HG03060 (cell line): ENCODE data around the gene TMEM176B.

Source experiments
- ATAC-seq: cut with Tn5 transposase; IDR thresholded peaks from one replicate; pipeline ENCODE4 v1.9.1; 2021; ENCODE audit warnings: low read depth, moderate number of reproducible peaks; ENCODE audit not compliant: unreplicated experiment

The TMEM176B gene

DNA sequence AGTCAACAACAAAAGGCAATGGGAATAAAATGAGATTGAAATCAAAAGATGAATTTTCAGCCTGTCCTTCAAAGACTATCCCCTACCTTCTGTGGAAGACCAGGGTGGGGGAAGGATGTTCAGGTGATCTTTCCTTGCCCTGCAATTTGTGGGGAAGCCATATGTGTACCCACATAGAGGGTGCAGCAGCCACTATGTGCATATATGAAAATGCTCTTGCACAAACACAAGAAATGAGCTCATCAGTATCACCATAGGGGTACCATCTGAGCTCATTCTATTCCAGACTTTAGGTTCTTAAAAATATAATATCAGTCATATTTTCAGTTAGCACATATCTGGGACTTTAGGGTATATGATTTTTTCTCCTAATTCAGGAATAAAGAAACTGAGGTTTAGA lies 45.2 kb downstream of the TMEM176B start:
- no peak for ATAC-seq

DNA sequence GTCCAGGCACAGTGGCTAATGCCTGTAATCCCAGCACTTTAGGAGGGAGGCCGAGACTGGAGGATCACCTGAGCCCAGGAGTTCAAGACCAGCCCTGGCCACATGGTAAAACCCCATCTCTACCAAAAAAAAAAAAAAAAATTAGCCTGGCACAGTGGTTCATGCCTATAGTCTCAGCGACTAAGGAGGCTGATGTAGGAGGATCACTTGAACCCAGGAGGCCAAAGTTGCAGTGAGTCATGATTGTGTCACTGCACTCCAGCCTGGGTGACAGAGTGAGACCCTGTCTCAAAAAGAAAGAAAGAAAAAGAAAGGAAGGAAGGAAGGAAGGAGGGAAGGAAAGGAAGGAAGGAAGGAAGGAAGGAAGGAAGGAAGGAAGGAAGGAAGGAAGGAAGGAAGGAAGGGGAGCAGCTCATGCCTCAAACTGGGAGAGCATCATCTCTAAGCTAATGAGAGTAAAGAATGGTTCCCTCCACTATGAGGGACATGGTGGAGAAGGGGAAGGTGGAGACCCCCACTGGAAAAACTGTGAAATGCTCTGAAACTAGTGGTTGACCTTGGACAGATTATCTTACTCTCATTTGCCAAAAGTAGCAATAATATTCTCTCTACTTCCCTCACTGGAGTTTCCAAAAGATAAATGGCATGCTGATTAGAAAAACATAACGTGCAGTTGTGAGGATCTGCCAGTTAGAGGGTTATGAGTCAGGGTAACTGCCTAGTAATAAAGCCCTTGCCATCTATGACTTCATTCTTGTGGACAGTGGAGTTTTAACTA lies 46.1 kb downstream of the TMEM176B start:
- ATAC-seq = no peak

DNA sequence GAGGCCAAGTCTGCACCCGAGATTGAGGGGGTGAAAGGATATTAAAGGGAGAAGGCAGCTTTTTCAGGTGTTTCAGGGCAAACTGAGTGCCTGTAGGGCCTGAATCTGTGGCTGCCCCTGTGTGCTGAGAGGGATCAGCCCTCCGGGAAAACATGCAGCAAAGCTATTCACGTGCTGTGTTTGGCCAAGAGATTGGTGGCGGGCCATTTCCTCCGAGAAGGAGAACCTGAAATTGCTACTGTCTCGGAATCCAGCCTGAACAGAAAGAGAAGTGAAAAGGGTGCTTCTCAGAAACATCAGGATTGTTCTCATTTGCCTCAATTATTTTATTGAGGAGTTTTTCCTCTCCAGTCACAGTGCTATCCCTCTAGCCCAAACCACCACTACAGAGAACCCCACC lies 46.9 kb downstream of the TMEM176B start:
- ATAC-seq = no peak

DNA sequence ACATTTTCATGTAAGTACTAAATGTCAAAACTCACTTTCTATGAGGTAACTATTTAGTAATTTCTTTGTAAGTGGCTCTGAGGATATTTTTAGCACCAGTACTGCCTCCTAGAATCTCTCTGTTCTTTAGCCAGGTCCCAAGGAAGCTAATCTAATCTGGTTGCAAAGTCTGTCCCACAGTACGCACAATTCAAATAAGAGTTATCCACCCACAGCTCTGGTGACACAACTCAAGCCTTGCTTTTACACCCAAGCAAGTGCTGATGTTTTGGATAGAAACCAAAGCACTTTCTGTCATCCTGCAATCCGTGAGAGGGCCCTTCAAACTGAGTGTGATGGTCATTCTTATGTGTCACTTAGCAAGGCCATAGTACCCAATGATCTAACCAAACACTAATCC lies 48.5 kb downstream of the TMEM176B start:
- no peak for ATAC-seq

DNA sequence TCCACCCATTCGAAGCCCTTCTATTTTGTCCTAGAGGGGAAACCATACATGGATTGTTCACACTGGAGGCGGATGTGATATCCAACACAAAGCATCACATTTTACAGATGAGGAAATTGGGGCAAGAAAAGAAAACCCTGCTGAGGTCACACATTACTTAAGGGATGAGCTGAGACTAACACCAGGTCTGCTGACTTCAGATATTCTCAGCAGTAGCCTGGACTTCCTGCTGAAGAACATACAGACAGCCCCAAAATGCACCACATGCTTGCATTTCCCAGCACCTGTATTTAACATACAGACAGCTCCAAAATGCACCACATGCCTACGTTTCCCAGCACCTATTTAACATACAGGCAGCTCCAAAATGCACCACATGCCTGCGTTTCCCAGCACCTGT lies 51.8 kb downstream of the TMEM176B start:
- no peak for ATAC-seq

DNA sequence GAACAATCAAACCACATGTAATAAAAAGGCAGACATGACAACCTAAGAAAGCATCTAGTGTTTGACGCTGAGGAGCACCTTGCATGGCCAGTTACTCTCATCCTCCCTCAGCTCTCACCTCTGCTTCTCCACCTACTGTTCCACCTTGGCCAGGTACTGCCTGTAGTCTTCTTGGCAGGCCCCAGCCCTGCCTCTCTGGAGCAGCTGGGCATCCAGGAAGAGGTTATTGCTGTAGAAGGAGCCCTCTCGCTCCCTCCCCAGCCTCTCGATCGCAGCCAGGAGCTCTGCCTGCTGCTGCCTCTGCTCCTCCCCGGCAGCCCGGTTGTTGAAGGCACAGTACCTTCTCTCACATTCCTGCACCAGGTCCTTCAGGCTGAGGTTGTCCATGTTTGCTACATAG lies 53.2 kb downstream of the TMEM176B start:
- no peak for ATAC-seq

DNA sequence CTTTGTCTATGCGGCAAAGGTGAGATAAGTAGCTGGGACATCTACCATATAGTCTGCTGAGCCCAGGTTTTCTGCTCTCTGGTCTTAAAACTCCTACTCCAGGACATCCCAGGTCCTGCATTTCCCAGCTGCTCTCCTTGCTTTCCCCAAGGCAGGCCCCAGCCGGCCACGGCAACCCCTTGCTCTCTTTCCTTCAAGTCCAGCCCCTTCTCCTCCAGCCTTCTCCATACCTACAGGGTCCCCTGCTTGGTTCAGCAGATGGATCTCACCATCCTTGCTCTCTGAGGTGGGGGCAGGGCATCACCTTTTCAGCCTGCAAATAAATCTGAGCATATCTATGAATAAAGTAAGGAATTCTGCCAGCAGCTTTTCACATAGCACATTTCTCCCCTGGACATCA lies 54.3 kb downstream of the TMEM176B start:
- ATAC-seq = no peak

DNA sequence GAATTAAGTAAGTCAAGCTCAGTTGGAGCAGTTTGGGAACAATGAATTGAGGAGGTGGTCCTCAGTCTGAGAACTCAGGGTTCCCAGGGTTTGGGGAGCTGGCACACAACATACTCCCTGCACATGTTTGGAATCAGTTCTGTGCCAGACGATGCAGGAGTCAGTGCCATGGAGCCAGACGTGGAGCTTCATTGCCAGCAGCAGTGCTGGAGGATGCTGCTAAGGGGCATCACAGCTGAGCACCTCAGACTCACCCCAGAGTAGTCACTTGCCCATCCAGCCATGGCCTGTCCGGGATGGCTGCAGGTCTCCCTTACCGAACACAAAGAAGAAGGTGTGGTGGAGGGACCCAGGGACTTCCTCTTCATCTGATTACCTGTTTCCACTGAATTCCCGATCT lies 55.1 kb downstream of the TMEM176B start:
- ATAC-seq = no peak

DNA sequence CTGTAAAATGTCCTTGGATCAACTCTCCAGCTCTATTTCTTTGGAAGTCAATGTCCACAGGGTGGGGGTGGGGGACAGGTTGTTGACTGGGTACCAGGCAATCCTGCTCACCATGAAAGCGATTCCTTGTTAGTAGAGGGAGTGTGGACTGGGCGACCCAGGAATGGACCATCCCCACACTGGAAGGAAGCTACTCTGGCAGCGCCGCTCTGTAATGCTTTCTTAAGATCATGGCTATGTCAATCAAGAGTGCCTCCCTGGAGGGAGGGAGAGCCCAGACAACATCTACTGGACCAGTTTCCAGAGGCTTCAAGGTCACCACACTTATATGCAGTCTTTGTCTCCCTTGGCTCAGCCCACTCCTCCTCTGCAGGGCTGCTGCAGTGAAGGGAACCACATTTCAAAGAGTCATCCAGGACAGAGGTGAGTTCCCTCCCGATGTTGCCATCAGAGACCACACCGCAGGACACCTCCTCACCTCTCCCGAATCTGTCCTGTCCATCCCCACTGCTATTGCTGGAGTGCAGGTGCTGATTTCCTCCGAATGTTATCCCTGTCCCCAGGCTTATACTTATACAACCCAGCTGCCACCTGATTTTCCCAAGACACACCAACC lies 56.0 kb downstream of the TMEM176B start:
- no peak for ATAC-seq

DNA sequence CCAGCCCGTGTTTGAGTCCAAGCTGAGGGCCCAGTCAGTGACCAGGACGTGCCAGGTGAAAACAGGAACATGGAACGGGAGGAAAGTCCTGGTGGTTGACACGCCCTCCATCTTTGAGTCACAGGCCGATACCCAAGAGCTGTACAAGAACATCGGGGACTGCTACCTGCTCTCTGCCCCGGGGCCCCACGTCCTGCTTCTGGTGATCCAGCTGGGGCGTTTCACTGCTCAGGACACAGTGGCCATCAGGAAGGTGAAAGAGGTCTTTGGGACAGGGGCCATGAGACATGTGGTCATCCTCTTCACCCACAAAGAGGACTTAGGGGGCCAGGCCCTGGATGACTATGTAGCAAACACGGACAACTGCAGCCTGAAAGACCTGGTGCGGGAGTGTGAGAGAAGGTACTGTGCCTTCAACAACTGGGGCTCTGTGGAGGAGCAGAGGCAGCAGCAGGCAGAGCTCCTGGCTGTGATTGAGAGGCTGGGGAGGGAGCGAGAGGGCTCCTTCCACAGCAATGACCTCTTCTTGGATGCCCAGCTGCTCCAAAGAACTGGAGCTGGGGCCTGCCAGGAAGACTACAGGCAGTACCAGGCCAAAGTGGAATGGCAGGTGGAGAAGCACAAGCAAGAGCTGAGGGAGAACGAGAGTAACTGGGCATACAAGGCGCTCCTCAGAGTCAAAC lies 57.7 kb downstream of the TMEM176B start:
- ATAC-seq = no peak
